HG03575 (cell line): Measurements from ENCODE around the gene CMYA5.
"Not testable (repeated sequence)": the region's sequence is repeated elsewhere in the genome, so short reads cannot be mapped to it uniquely, and the experiment has no call there.

Experiments used
- ATAC-seq: cut with Tn5 transposase; IDR thresholded peaks from one replicate; pipeline ENCODE4 v1.9.1; 2021; ENCODE audit not compliant: unreplicated experiment, insufficient number of reproducible peaks, low FRiP score; ENCODE audit errors: extremely low read depth

CMYA5 gene

GRCh38 chr5:79689541-79690466 lies at the start of gene CMYA5:
TSS of gene CMYA5 (plus strand) at chr5:79689836. CDS start at chr5:79689908, 72 bp downstream.
- ATAC-seq, result no peak

GRCh38 chr5:79640571-79641055 lies 49.0 kb upstream of the CMYA5 start:
- ATAC-seq, result no peak

DNA sequence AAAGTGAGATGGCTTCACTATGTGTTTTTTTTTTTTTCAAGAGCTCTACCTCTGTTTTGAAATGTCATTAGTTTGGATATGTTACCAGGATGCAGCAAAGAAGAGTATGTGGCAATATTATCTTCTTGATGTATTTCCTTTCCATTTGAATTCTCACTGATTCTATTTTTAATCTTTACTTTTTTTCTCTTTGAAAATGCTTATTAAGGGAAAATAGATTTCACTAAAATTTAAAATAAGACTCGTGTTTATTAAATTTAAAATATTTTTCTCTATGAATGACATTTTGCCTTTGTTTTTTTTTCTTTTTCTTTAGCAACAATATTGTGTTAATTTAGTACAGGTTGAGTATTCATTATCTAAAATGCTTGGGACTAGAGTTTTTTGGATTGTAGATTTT lies 48.2 kb upstream of the CMYA5 start:
- ATAC-seq, result no peak

GRCh38 chr5:79642210-79642609 lies 47.4 kb upstream of the CMYA5 start:
- no peak for ATAC-seq

GRCh38 chr5:79653843-79654242 lies 35.8 kb upstream of the CMYA5 start:
- ATAC-seq, result no peak

GRCh38 chr5:79663212-79663611 lies 26.4 kb upstream of the CMYA5 start:
- no peak for ATAC-seq

- no peak for ATAC-seq
Observed at GRCh38 chr5:79666758-79667157, 22.9 kb upstream of the CMYA5 start.

GRCh38 chr5:79672392-79672791 lies 17.2 kb upstream of the CMYA5 start:
- no peak for ATAC-seq

- ATAC-seq, result not testable (repeated sequence)
Observed at GRCh38 chr5:79676354-79676753, 13.3 kb upstream of the CMYA5 start.

DNA sequence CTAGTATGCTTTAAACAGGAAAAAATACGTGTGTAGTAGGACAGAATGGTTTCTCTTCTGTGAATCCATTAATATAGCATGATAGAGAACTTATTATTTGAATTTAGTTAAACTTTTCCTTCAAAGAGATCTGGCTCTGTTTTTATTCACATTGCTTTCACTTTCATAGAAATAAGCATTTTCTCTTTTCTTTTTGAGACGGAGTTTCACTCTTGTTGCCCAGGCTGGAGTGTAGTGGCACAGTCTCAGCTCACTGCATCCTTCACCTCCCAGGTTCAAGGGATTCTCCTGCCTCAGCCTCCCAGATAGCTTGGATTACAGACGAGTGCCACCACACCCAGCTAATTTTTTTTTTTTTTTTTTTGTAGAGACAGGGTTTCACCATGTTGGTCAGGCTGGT lies 7.5 kb upstream of the CMYA5 start:
- not testable (repeated sequence) for ATAC-seq

DNA sequence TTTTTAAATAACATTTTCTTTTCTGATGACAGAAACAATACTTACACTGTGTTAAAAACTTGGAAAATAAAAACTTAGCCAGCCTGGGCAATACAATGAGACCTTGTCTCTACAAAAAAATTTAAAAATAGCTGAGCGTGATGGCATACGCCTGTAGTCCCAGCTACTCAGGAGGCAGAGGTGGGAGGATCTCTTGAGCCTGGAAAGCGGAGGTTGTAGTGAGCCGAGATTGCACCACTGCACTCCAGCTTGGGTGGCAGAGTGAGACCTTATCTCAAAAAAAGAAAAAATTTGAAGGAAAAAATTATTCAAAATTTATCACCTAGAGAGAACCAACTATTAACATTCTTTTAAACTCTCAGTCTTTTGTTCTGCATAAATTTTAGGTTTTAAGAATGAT lies 4.9 kb upstream of the CMYA5 start:
- no peak for ATAC-seq

DNA sequence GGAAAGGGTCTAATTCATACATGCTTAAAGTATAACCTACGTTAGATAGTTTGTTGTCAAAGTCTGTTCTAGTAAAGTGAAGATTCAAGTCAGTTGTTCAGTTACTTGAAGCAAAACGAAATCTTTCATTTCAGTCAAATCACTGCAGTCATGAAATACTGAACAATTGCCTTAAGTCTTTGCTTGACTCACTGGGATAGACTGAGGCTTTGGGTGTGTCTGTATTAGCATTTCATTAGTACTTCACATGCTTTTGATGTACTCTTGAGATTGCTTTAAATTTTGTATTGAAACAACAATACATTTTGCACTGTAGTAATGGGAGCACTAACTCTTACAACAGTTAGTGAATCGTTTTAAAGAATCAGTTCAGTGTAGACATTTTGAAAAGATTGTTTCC lies 4.0 kb upstream of the CMYA5 start:
- ATAC-seq, result no peak

DNA sequence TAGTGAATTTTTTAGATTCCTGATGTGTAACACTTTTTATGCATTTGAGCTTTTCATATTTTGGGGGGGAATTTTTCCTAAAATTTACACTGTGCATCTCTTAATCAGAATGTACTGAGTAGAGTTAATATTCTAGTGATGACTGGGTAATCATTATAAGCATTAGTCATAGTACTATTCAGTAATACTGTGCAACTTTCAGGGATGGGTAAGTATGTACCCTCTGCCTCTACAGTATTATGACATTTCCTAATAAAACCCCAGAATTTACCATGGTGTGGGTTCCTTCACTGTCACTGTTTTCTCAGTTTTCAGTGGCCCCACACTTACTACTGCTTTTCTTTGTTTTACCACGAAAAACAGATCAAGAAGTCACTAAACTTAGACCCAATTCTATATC lies 2.8 kb upstream of the CMYA5 start:
- ATAC-seq, result no peak

DNA sequence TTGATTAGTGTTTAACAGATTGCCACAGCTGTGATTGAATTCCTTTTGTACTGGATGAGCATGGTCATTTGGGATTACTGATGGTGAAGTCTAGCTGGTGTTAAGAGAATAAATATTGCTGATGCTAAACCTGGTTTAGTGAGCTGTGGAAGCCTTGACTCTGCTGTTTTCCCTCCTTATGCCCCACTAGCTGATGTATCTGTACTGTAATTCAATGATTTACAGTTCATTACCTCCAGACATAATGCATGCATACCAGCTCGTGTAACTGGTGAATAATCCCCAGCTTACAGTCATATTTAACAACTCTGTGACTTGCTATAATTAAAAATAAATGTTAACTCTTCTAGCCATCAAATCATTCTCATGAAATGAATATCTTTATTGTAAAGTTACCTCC lies 1.7 kb upstream of the CMYA5 start:
- ATAC-seq, result no peak

- ATAC-seq, result no peak
Observed at GRCh38 chr5:79691007-79691406, 1.4 kb downstream of the CMYA5 start.

GRCh38 chr5:79692596-79692995 lies 3.0 kb downstream of the CMYA5 start:
- ATAC-seq, result no peak

- ATAC-seq, result no peak
Observed at GRCh38 chr5:79694183-79694582, 4.5 kb downstream of the CMYA5 start.

- no peak for ATAC-seq
Observed at GRCh38 chr5:79694652-79695051, 5.0 kb downstream of the CMYA5 start.

GRCh38 chr5:79695526-79695925 lies 5.9 kb downstream of the CMYA5 start:
- ATAC-seq, result no peak

- ATAC-seq, result no peak
Observed at GRCh38 chr5:79697222-79698170, 7.9 kb downstream of the CMYA5 start.
